HG03442 (cell line): ENCODE measurements around the gene CFAP410.

Source experiments
- ATAC-seq: cut with Tn5 transposase; IDR thresholded peaks from one replicate; pipeline ENCODE4 v1.9.1; 2021; ENCODE audit warnings: mild to moderate bottlenecking, moderate library complexity; ENCODE audit not compliant: unreplicated experiment

Gene CFAP410

GRCh38 chr21:44331650-44332307 is 7.4 kb downstream of the CFAP410 start:
- ATAC-seq = no peak

DNA sequence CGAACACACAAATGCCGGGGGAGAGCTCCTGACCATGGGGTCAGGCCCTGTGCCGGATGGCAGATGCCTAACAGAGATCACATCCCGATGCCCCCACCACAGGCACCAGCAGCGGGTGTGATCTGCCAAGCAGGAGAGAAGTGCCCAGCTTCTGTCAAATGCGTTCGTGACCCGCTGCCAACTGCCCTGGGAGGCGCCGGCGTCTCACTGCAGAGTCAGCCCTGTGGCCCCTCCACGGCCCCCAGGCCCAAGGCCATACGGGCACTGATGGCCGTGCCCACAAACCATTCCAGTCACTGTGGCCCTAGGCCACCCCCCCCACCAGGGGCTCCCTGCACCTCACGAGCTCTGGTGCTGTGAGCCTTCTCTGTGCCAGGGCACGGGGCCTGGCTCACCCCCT is 8.0 kb downstream of the CFAP410 start:
- no peak for ATAC-seq

GRCh38 chr21:44330698-44331097 is 8.5 kb downstream of the CFAP410 start:
- no peak for ATAC-seq

DNA sequence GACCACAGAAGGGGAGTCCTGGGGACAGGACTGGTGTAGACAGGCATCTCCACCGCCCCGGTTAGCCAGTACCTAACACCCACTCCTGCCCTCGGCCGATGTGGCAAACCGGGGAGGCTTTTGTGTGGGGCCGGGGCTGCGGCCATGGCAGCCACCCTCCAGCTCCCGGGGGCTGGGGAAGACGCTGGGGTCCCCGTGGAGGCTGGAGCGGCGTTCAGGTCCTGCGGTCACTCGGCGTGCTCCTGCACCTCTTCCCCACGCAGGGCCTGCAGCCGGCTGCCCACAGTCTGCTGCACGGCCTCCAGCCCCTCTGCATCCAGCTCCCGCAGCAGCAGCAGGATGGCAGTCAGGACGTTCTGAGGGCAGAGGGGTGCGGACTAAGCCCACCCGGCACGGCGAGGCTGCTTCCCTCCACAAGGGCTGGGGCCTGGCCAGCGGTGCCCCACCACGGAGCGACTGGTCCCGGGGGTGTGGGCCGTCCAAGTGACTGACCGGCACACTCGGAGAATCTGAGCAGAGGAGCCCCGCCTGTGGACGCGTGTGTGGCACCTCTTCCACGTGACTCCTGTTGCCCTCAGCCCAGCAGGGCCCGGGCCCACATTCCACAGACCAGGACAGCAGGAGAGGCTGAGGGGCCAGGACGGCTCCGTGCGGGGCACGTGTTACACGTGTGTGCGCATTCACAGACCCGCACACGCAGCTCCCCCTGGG is 9.1 kb downstream of the CFAP410 start:
- no peak for ATAC-seq

- no peak for ATAC-seq
These were observed 9.9 kb downstream of the CFAP410 start for GRCh38 chr21:44329086-44329889.

DNA sequence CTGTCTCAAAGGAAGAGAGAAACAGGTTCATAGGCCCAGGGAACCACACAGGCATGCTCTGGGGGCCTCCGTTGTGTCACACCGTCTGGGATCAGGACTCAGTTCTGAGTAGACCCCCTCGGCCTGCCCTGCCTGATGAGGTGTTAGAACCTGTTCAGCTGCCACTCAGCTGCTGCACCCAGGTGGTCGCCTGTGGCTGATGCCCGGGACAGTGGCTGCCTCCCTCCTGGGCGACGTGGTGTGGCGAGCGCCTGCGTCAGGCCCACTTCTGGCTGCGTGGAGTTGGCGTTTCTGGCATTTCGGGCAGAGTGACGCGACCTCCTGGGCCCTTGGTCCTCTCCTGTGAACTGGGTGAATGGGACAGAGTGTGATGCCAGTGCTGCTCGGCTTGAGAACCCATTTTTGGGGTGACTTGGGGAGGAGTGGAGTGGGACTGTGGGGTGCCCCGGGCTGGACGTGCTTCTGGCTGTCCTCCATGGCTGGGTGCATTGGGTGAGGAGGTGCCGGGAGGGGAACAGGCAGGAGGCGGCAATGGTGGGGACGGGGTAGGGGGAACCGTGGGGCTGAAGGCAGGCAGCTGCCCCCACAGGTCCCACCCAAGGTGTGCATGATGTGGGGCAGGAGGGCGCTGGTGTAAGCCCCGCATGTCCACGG is 10.8 kb downstream of the CFAP410 start:
- ATAC-seq = no peak

- no peak for ATAC-seq
These were observed 11.6 kb downstream of the CFAP410 start for GRCh38 chr21:44327603-44327974.

GRCh38 chr21:44326716-44327602 is 12.2 kb downstream of the CFAP410 start:
- ATAC-seq = no peak

- ATAC-seq = no peak
These were observed 12.9 kb downstream of the CFAP410 start for GRCh38 chr21:44326272-44326647.

DNA sequence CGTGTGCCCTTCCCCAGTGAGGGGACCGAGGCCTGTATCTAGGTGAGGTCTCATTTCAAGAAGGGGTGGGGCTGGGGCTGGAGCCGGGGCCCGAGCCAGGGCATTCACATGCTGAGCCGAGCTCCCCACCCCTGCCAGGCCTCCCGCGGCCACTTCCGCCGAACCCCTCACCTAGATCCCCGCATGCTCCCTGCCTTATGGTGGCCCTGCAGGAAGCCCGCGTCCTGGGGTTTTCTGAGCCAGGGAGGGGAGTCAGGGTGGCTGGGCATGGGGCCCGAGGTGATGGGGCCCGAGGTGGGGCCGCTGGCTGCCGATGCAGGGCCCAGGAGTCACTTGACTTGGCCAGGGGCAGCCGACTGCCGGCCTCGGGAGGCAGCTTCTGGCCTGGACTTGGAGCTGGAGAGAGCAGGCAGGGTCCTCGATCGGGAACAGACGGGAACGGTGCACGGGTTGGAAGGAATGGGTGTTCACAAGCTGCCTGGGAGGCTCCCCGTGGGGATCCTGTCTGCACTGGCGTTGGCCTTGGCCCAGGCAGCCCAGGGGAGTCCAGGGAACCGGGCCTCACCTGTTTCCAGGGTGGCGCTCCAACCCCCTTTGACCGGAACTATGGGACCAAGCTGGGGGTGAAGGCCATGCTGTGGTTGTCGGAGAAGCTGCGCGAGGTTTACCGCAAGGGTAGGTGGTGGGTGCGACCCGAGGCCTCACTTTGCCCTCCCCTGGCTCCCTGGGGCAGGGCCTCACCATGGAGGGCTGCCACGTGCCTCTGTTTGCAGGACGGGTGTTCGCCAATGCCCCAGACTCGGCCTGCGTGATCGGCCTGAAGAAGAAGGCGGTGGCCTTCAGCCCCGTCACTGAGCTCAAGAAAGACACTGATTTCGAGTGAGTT is 13.6 kb downstream of the CFAP410 start:
- ATAC-seq = no peak

DNA sequence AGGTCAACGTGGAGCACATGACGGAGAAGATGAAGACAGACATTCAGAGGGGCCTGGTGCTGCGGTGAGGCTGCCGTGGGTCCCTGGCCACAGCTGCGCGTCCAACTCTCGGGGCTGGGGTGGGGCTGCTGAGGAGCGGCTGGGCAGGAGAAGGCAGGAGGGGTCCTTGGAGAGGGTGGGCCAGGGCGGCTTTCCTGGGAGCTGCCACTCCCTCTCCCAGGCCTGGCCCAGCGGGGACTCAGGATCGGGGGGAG is 14.4 kb downstream of the CFAP410 start:
- ATAC-seq = no peak

GRCh38 chr21:44324106-44324853 is 14.9 kb downstream of the CFAP410 start:
- ATAC-seq = no peak

GRCh38 chr21:44323591-44323990 is 15.6 kb downstream of the CFAP410 start:
- no peak for ATAC-seq

DNA sequence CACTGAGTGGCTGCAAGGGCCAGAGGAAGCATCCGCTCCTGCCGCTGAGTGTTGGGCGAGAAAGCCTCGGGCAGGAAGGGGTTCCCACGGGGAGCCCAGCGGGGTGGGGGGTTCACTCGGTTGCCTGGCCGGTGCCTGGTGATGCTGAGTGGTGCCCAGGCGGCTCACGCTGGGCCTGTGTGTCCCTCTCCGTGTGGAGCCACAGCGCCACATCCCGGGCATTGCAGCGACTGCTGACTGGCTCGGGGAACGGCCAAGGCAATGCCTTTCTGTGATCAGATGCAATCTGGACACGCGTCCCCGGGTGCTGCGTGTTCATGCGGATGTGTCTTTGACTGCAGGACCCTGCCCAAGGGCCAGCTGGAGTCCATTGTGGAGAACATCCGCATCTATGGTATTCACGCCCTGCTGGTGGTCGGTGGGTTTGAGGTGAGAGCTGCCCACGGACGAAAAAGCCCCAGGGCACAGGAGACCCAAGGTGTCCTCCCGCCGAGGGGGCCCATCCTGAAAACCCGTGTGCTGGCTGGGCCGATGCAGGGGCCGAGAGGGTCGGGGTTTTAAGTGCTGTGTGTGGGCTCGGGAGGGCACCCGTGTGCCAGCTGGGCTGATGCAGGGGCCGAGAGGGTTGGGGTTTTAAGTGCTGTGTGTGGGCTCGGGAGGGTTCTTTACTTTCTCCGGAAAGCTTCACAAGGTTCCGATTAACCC is 16.4 kb downstream of the CFAP410 start:
- no peak for ATAC-seq

- ATAC-seq = no peak
These were observed 17.2 kb downstream of the CFAP410 start for GRCh38 chr21:44321846-44322450.

DNA sequence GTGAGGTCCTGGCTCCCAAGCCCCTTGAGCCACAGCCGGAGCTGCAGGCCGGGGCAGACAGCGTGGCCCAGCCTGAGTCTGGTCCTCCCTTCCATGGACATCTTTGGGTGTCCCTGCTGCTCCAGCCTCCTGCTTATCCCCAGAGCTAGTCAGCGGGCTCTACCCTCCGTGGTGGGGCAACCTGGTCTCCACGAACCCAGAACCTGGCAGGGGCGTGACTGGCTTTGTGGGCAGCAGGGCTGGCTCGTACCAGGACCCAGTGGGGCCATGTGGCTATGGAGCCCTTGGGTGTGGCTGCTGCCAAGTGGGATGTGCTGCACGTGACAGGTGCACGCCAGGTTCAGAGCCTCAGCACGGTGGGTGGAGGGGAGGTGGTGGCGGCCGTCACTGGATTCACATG is 18.3 kb downstream of the CFAP410 start:
- ATAC-seq = no peak

- ATAC-seq = no peak
These were observed 19.7 kb downstream of the CFAP410 start for GRCh38 chr21:44319407-44320065.
